SW480 (cell line): ENCODE results near the gene INKA2.

Experiments used
- DNase-seq: peaks from one replicate; pipeline ENCODE4 v3.0.0-alpha.2; 2016; ENCODE audit warnings: low spot score

INKA2 gene

DNA sequence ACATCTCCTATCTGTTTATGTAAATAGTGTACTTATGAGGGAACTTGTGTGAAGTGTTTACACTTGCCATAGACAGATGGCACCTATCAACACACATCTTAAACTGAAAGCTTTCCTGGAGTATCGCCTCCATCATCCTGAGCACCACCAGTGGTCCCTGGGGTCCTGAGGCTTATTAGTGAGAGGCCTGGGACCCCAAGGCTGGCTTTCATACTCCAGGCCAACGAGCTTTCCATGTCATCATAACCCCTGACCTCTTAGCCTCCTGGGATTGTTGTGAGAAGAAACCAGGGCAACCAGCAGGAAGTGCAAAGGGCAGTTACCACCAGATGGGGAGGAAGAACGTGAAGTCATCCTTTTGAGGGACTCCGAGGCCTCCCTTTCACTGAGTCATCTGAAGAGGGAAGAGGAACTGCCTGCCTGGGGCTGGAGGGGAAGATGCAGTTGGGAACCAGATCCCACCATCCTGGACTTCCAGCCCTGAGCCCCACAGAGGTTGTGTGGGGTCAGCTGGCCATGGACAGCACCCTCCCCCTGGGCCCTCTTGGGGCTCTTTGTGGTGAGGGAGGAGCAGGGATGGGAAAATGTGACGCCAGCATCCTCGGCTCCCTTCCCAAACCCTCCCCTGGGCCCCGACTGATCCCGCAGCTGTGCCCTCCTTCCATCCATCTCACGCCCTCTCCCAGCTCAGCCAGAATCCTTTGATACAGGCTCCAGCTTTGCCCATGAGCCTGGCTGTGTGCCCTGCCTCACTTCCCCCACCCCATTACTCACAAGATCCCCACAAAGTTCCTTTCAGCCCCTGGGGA lies 5.8 kb downstream of the INKA2 start:
- DNase-seq, result no peak

DNA sequence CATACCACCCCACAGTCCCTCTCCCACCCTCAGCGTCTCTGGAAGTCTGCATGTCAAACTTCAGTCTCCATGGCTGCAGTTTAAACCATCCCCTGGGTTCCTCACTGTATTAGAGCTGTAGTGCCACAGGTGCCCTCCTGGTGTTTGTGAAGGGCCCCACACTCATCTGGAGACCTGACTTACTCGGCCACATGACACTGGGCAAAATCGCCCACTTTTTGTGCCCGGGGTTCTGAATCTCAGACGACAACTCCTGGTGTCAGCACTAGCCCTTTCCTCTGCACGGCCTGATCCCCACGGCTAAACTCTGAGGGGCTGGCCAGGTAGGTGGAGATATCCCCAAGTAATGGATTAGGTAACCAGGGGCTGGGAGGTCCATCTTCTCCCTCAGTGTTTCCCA lies 6.5 kb downstream of the INKA2 start:
- DNase-seq, result no peak

DNA sequence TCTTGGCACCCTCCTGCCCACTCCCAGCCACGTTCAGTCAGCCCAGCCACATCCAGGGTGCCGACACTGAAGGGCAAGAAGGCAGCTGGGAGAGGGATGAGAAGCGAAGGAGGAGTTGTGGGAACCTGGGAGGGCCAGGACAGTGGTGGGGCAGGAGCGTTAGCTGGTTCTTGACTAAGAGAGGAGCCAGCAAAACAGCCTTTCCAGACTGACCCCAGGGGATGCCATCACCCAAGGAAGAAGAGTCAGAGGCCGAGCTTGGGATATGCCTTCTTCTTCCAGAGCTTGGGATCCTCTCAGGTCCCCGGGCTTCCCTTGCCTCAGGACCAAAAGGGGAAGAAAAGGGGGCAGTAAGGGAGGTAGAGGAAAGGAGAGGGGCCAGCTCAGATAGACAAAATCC lies 7.2 kb downstream of the INKA2 start:
- no peak for DNase-seq

DNA sequence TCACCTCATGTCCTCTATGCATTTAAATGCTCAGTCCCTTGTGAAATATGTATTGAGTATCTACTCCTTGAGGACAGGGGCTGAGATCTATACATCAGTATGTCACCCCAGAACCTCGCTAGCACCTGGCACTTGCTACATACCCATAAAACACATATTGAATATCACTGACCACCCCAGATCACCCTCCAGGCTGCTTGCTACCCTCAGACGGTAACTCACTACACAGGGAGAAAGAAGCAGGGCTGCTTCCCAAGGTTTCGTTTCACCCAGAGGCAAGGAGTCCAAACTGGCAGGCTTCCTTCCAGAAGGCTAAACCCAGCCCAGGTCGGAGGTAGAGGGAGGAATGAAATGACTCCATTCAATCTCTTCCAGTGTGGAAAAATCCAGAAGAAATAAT lies 8.5 kb downstream of the INKA2 start:
- no peak for DNase-seq

DNA sequence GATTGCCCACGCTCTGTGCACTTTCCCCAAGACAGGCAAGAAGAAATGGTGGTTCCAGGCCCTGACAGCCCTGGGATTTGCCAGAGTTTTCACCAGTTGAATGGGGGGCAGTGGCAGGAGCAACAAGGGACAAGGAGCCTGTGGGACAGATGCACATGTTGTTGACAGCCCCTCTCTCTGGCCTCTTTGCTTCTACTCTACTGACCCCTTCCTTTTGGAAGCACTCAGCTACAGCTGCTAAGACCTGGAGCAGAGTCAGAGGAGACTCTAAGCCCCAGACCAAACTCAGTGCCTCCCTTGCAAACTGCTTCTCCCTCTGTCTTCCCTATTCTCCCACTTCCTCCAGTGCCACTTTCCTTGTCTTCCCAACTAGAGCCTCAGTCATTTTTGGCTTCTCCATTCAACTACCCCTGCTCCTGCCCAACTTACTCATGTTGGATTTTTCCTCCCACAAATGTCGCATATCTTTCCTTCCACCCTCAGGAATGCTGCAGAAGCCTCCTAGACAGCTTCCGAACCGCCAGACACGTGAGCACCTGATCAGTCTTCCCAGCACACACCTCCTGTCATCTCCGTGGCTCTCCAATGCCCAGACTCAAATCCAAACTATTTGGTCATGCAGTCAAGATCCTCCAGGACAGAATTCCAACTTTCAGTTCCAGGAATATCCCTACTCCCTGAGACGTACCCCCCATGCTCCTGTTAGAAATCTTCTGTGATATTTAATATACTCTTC lies 9.1 kb downstream of the INKA2 start:
- no peak for DNase-seq

DNA sequence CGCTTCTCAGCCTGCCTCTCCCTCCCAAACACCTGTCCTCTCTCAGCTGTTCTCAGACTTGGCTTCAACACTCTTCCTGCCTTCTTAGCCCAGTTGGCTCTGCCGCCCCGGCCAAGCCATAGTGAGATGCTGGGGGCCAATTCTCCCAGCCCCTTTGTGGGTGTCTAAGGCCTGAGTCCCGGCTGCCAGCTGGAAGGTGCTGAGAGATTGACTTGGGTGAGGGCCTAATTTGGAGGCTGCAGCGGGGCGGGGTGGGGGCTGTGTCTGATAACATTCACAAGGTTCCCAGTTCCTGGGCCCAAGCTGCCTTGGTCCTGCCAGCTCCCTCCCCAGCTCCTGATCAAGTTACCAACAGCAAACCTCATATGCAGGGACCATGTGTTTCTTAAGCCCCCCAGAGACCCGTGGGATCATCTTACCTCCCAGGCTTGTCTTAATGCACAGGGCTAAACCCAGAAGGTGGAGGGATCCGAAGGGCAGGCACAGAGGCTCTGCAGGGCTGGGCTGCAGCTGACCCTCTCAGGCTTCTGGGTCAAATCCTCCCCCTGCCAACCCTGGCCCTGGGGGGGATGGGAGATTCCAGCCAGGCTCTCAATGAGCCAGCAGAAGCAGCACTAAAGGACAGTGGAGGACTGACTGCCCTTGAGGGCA lies 9.8 kb downstream of the INKA2 start:
- no peak for DNase-seq

DNA sequence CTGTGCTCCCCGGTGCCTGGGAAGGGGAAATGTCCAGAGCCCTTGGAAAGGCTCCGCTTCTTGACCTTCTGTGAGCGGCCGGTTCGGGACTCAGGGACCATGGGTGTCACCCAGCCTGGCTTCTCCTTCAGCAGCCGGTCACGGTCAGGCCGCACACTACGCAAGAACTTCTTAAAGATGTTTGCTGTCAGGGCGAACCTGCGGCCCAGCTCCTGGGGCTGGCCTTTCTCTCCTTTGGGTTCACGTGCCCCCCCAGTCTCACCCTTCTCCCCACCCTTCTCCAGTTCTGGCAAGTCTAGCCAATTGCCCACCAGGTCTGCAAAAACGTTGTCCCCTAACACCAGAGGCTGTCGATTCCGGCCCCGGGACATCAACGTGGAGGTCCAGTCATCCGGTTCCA lies 12.1 kb downstream of the INKA2 start:
- DNase-seq, result no peak

DNA sequence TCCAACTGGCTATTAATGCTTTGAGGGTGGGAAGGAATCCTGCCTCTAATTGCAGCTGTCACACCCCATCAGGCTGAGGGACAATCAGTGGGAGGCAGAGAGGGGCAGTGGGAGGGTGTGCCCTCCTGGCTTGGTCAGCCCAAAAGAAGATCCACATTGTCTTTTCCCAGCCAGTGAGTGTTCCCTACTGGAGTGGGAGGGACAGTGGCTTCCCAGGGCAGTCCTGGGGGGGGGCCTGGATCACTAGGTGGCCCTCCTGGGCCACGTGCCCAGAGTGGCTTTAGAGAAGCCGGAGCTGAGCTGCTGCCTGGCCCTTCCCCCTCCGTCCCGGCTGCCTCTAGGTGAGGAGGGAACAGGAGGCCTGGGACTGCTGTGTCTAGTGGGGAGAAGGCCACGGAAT lies 14.0 kb downstream of the INKA2 start:
- DNase-seq, result no peak

DNA sequence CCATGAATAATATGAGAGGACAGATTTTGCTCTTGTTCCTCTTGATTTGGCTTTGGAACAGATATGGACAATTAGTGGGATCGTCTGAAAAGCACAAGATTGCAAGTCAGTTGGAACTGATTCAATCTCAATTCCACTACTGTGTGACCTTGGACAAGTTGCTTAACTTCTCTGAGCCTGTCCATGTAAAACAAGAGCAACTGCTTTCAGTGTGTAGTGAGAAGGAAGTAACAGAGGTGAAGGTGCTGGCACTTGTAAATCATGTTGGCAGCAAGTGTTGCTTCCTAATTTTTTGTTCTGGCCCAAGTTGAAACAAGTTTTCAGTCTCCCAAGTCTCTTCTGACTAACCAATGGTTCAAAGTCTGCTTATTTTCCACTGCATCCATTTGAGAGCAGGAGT lies 15.3 kb downstream of the INKA2 start:
- no peak for DNase-seq

DNA sequence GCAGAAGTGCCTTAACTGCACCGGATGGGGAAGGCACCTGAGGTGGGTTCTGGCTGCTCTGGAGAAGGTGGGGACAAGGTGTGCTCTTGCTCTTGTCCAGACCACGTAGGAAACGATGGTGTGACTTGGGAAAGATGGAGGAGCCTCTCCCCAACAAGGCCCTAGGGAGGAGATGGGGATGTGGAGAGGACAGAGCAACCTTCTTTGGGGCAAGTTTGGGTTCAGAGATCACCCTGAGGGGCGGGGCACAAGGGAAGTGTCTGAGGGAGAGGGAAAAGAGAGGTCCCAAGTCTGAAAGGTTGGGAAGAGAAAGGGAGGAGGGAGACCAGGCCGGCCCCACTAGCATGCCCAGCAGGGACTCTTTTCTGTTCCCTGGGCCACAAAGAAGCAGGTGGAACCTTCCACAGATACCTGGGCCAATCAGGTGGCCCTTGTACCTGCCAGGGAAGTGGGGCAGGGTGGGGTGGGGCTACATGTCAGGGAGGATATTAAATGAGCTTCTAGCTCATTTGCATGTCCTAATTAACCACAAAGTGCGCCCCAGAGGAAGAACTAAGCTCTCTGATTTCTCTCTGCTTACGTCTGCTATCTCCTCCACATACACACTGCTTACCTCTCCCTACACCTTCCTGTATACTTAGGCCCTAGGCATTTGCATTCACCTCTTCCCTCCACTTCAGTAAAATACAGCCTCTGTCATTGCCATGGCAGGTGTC lies 15.9 kb downstream of the INKA2 start:
- no peak for DNase-seq

DNA sequence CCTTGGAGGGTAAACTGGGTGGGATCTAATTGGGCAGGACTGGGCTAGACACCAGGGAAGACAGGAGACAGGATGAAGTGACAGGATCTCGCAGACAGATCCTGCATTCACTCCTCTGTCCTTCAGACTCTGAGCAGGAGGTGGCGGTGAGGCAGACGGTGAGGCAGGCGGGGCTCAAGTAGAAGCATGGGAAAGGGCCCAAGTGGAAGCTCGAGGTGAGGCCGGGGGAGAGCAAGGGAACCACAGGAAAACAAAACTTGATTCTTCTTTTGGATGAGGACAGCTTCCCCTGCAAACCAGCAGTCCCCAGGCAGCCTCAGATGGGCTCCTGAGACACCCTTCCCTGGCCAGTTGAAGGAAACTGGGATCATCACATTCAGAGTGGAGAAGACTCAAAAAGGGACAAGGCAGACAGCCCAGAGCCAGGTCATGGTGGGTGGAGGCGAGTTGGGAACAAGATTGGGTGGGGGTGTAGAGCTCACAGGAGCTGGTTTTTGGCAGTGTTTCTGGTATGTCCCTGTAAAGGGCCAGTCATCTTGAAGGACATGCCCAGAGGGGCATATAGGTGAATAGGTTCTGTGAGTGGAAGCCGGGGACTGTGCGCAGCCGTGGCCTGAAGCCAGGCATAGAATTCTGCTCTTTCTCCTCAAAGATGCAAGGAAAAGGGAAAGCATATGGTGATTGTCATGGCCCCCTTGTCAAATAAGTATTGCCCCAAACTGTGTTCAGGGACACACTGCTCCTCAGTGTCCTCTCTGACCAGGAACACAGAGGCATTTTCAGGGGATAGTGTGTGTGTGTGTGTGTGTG lies 18.0 kb downstream of the INKA2 start:
- DNase-seq, result no peak

DNA sequence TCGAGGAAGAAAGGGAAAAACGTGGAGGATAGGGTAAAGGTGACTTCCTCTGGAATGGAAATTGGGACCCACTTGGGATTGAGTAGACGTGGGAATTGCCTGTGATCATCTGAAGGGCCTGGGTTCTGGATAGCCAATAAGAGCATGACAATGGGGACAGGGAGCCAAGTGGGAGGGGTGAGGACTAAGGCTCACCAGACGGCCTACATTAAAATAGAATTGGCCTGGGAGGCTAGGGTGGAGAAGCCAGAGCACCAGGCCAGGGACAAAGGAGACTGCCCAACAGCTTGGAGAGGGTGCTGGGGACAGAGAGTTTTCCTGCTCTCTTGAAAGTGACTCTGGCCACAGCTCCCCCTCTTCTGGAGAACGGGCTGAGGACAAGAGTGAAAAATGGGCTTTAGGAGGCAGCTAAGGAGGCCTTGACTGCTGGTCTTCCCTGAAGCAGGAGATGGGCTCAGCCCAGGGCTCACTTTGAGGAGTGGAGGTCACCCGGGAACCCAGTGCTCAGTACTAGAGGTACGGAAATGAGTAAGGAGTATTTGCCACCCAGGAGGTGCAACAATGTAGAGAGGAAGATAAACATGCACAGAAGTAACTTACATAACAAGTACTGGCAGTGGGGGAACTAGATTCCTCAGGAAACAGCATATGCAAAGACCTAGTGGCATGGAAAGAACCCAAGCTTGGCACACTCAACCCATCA lies 18.8 kb downstream of the INKA2 start:
- no peak for DNase-seq

DNA sequence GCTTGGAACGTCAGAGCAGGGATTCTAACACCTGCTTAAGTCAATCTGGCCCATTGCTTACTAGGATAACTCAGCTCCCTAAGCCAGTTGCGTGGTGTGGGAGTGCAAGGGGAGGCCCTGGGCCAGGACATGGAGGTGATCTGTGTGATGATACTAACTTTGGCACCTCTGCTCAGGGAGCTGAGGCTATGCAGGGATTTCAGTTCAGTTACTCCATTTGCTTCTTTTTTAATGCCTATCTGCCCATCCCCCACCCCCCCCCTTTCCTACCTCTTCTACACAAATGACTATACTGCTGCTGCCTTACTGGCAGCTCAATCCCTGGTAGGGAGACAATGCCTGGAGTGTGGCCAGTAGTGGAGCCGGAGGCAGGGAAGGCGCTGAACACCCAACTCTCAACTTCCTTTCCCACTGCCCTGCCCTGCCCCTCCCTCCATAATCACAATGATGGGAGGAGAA lies 19.5 kb downstream of the INKA2 start:
- DNase-seq, result no peak

DNA sequence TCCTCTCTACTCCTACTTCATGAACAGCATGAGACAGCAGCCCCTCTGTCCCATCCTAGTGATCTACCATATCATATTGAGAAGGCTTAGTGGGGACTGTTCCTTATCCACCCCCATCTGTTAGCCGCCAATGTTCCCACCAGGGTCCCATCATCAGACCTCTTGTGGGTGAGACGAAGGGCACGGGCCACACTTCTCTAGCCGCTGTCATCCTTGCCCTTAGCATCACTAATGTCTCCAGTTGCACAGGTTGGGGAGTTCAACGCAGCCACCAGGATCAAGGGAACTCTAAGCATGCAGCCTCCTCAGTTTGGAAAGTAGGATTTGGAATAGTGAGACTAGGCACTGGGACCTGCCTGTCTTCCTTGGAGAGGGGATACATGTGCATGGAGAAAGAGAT lies 20.1 kb downstream of the INKA2 start:
- no peak for DNase-seq

DNA sequence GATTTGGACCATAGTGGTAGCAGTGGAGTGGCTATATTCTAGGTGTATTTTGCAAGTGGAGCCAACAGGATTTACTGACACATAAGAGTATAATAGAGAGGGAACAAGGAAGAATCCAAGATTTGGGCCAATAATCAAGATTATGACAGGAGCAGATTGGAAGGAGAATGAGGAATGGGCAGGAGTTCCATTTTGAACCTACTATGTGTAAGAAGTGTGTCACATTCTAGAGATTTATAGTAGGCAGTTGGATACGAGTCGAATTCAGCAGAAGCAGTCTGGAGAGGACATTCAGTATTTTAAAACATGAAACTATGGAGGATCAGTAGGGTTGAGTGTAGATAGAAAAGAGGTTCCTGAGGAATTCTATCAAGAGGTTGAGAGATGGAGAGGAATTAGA lies 21.7 kb downstream of the INKA2 start:
- no peak for DNase-seq

DNA sequence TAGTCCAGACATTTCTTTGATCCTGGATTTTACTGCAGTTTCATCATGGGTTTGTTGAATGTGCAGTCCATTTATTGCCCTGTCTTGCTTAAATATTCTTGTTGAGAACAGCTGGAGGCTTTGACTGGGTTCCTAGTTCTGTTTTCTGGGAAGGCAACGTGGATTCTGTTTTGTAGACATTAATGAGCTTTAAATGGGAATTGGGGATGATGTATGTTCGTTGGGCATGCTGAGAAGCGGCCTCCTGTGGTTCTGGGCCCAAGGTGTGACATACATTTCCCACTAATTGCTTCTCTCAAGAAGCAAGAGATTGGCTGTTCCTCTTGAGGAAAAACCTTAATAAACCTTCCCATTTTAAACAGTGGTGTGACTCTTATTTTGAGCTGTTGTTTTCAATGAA lies 22.9 kb downstream of the INKA2 start:
- DNase-seq, result no peak

DNA sequence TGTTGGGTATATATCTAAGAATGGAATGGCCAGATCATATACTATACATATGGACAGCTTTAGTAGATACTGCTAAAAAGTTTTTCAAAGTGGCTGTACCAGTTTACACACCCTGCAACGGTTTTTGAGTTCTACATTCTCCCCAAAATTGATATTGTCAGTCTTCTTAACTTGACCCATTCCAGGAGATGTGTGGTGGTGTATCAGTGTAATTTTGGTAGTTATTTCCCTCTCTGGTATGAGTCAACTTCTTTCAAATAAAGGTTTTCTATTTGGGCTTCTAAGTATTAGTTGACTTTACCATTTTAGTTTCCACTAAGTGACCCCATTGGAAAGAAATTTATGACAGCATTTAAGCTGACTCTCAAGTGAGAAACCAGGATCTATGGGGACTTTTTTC lies 29.2 kb downstream of the INKA2 start:
- no peak for DNase-seq

DNA sequence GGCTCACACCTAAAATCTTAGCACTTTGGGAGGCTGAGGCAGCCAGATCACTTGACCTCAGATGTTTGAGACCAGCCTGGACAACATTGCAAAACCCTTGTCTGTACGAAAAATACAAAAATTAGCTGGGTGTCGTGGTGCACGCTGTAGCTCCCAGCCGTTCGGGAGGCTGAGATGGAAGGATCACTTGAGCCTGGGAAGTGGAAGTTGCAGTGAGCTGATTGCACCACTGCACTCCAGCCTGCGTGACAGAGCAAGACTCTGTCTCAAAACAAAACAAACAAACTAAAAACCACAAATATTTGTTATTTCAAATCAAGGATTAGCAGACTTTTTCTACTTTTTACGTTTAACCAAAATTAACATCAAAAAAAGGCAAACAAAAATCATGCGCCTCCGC lies 31.3 kb downstream of the INKA2 start:
- no peak for DNase-seq

DNA sequence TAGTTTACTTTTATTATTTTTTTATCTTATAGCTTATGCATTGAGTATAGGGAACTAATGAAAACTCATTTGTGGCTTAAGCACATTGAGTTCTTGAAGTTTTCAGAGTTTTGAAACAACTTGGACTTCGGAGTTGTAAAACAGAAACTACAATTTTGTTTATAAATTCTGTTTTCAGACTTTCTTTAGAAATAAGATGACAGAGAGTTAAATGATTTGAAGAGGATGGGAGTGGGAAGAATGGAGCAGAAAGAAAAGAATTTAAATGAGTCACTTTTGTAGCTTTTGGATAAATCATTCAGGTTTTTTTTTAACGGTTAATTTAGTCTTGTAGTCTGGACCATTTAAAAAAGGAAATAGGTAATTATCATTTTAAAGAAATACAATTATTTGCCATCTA lies 32.3 kb downstream of the INKA2 start:
- no peak for DNase-seq

DNA sequence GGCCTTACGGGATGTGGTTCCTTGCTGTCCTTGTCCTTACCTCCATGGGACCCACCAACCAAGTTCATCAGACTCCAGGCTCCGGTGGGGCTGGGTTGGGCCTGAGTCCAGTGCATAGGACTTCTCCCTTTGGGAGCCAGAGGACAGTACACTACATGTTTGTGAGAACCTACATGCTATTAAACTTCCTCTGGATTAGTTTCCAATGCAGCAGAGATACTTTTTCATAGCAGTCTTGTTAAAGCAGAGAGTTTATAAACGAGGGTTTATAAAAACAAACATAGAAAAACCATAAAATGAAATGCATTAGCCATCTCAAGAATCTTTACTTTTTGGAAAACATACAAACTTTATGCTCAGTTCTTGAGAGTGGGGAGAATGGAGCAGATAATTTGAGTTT lies 33.4 kb downstream of the INKA2 start:
- no peak for DNase-seq

DNA sequence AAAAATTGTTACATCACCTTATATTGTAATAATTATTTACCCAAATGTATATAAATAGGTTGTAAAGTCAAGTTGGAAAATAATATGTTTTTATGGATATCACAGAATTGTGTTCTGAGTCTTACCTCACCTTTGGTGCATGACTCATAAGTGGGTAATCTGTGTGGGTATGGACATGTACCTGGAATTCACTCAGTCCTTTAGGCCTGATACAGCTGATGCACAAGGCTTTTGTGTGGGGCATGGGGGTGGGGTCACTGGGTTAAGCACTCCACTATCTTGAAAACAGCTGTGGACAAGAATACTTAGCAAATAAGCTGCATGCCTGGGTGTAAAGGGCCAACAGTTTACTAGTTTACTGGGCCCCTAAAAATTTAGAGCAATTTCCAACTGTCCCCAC lies 34.4 kb downstream of the INKA2 start:
- DNase-seq, result peak; percentile 58
